HG03095 (cell line): Measurements from ENCODE around the gene HAUS7.

Experiments
- ATAC-seq: cut with Tn5 transposase; IDR thresholded peaks from one replicate; pipeline ENCODE4 v1.9.1; 2021; ENCODE audit warnings: moderate library complexity; ENCODE audit not compliant: unreplicated experiment

The HAUS7 gene

GRCh38 chrX:153441981-153442380 lies 28.4 kb downstream of the HAUS7 start:
- no peak for ATAC-seq

GRCh38 chrX:153441296-153441695 lies 29.1 kb downstream of the HAUS7 start:
- no peak for ATAC-seq

GRCh38 chrX:153440556-153441135 lies 29.7 kb downstream of the HAUS7 start:
- ATAC-seq = no peak

- no peak for ATAC-seq
Observed at GRCh38 chrX:153439977-153440376, 30.4 kb downstream of the HAUS7 start.

GRCh38 chrX:153438532-153438931 lies 31.8 kb downstream of the HAUS7 start:
- ATAC-seq = no peak

- ATAC-seq = no peak
Observed at GRCh38 chrX:153435845-153436244, 34.5 kb downstream of the HAUS7 start.

- ATAC-seq = no peak
Observed at GRCh38 chrX:153434801-153435200, 35.6 kb downstream of the HAUS7 start.

- ATAC-seq = no peak
Observed at GRCh38 chrX:153433781-153434285, 36.5 kb downstream of the HAUS7 start.

GRCh38 chrX:153433161-153433680 lies 37.2 kb downstream of the HAUS7 start:
- no peak for ATAC-seq

- no peak for ATAC-seq
Observed at GRCh38 chrX:153430796-153431195, 39.6 kb downstream of the HAUS7 start.

- no peak for ATAC-seq
Observed at GRCh38 chrX:153426204-153426603, 44.2 kb downstream of the HAUS7 start.

GRCh38 chrX:153423652-153424051 lies 46.7 kb downstream of the HAUS7 start:
- ATAC-seq = no peak

- ATAC-seq = no peak
Observed at GRCh38 chrX:153421856-153422255, 48.5 kb downstream of the HAUS7 start.

GRCh38 chrX:153420851-153421599 lies 49.4 kb downstream of the HAUS7 start:
- ATAC-seq = no peak

- ATAC-seq = no peak
Observed at GRCh38 chrX:153417637-153418036, 52.7 kb downstream of the HAUS7 start.

- no peak for ATAC-seq
Observed at GRCh38 chrX:153416781-153417450, 53.5 kb downstream of the HAUS7 start.

- no peak for ATAC-seq
Observed at GRCh38 chrX:153414856-153415510, 55.4 kb downstream of the HAUS7 start.

- no peak for ATAC-seq
Observed at GRCh38 chrX:153413731-153414130, 56.6 kb downstream of the HAUS7 start.

GRCh38 chrX:153412746-153413720 lies 57.3 kb downstream of the HAUS7 start:
- no peak for ATAC-seq

- no peak for ATAC-seq
Observed at GRCh38 chrX:153411988-153412574, 58.3 kb downstream of the HAUS7 start.
